ENCODE measurements around the gene SLC4A2.

SLC4A2 gene

GRCh38 chr7:151063212-151063561 is 3.8 kb downstream of the SLC4A2 start:
- DNase-seq (ENCODE audit: low read depth in 2 of 2) = no peak

- no peak for DNase-seq (ENCODE audit: low read depth in 2 of 2)
Observed at GRCh38 chr7:151064454-151064853, 5.1 kb downstream of the SLC4A2 start.

- DNase-seq (ENCODE audit: low read depth in 2 of 2) = no peak
Observed at GRCh38 chr7:151064993-151065392, 5.6 kb downstream of the SLC4A2 start.

- no peak for DNase-seq (ENCODE audit: low read depth in 2 of 2)
Observed at GRCh38 chr7:151065516-151065915, 6.1 kb downstream of the SLC4A2 start.

- no peak for DNase-seq (ENCODE audit: low read depth in 2 of 2)
Observed at GRCh38 chr7:151066273-151066974, 7.0 kb downstream of the SLC4A2 start.

GRCh38 chr7:151068069-151068773 is 8.8 kb downstream of the SLC4A2 start:
- DNase-seq (ENCODE audit: low read depth in 2 of 2) = no peak

GRCh38 chr7:151069841-151070573 is 10.6 kb downstream of the SLC4A2 start:
- no peak for DNase-seq (ENCODE audit: low read depth in 2 of 2)

GRCh38 chr7:151070574-151070960 is 11.2 kb downstream of the SLC4A2 start:
- DNase-seq (ENCODE audit: low read depth in 2 of 2) = no peak

GRCh38 chr7:151071032-151071866 is 11.9 kb downstream of the SLC4A2 start:
- no peak for DNase-seq (ENCODE audit: low read depth in 2 of 2)

- no peak for DNase-seq (ENCODE audit: low read depth in 2 of 2)
Observed at GRCh38 chr7:151073990-151074389, 14.6 kb downstream of the SLC4A2 start.

- no peak for DNase-seq (ENCODE audit: low read depth in 2 of 2)
Observed at GRCh38 chr7:151074817-151075661, 15.7 kb downstream of the SLC4A2 start.

GRCh38 chr7:151075662-151075971 is 16.2 kb downstream of the SLC4A2 start:
- no peak for DNase-seq (ENCODE audit: low read depth in 2 of 2)

GRCh38 chr7:151075978-151076426 is 16.6 kb downstream of the SLC4A2 start:
- DNase-seq (ENCODE audit: low read depth in 2 of 2) = no peak

GRCh38 chr7:151076863-151077704 is 17.7 kb downstream of the SLC4A2 start:
- no peak for DNase-seq (ENCODE audit: low read depth in 2 of 2)

- no peak for DNase-seq (ENCODE audit: low read depth in 2 of 2)
Observed at GRCh38 chr7:151077705-151078232, 18.4 kb downstream of the SLC4A2 start.

- DNase-seq (ENCODE audit: low read depth in 2 of 2) = no peak
Observed at GRCh38 chr7:151078233-151079040, 19.0 kb downstream of the SLC4A2 start.

GRCh38 chr7:151079199-151079910 is 20.0 kb downstream of the SLC4A2 start:
- no peak for DNase-seq (ENCODE audit: low read depth in 2 of 2)

GRCh38 chr7:151080067-151080521 is 20.7 kb downstream of the SLC4A2 start:
- DNase-seq (ENCODE audit: low read depth in 2 of 2) = no peak

All from stimulated activated CD4-positive, alpha-beta T cell treated with anti-CD3 and anti-CD28 coated beads, Interleukin-1b, Interleukin-23, amount 100 ng/mL, for 4 hours (primary cell).